T-helper 2 cell treated with Interferon-gamma antibody and Interleukin-4, amounts not matched to agents 100 ng/mL and 5 ng/mL, for 36 hours (primary cell): ENCODE results near the gene REC8. TPM values are rescaled to one million over a fixed set of nuclear protein-coding genes. Genes with fewer than 3 reads are reported as not detected.

Source experiments
- intact Hi-C: fragments of 100-400 bp; cut with micrococcal nuclease; formaldehyde crosslinking; loops from one replicate; pipeline ENCODE4 v1.15.1; 2023
- total RNA-seq: library from RNA; stranded (reverse); gene quantifications from 2 replicates; pipeline ENCODE4 v1.2.3, GENCODE V29; 2022

The REC8 gene
- total RNA-seq, 1 donor from 2014 or later, result 68.7 TPM

DNA sequence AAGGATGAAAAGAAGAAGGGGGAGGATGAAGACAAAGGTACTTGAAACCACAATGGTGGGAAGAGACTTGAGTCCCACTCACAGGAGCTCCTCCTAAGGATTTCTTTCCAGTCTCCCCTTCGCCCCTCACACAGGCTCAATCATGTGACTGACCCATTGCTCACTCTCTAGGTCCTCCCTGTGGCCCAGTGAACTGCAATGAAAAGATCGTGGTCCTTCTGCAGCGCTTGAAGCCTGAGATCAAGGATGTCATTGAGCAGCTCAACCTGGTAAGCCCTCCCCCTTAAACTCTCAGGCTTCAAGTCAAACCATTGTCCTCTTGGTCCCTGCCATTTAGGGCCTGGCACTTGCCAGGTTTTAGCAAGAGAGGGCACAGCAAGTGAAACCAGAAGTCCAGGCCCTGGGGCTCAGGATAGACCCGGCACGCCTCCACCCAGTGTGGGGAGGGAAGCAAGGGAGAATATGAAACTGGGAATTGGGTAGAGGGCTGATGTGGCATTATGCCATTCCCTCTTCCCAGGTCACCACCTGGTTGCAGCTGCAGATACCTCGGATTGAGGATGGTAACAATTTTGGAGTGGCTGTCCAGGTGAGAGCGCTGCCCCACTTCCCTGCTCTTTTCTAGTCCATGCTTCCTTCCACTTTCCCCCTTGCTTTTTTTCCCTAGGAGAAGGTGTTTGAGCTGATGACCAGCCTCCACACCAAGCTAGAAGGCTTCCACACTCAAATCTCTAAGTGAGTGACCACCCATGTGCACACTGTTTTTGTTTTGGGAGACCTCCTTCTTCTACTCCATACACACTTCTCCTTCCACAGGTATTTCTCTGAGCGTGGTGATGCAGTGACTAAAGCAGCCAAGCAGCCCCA lies 34.1 kb upstream of the REC8 start:
- intact Hi-C loops, result no loop called here

- intact Hi-C loops, result no loop called here
Observed at GRCh38 chr14:24138396-24139271, 33.2 kb upstream of the REC8 start.

GRCh38 chr14:24139272-24139934 lies 32.5 kb upstream of the REC8 start:
- intact Hi-C loops, result no loop called here

- intact Hi-C loops, result loop anchor here (1.0 kb wide), 3 partner anchors 20 to 91 kb away; partner anchors contain the start of genes DCAF11, GMPR2, IRF9 and NEDD8
Observed at GRCh38 chr14:24141097-24141880, 30.6 kb upstream of the REC8 start, which contains the start of gene EMC9. EMC9 (minus strand) TSS chr14:24141591; CDS start chr14:24141304, 287 bp downstream.

GRCh38 chr14:24143511-24143910 lies 28.4 kb upstream of the REC8 start:
- intact Hi-C loops, result no loop called here

- intact Hi-C loops, result no loop called here
Observed at GRCh38 chr14:24144451-24144850, 27.4 kb upstream of the REC8 start.

- intact Hi-C loops, result loop anchor here (5.0 kb wide), 2 partner anchors 152 to 678 kb away; partner anchors contain the start of genes DHRS1, NGDN and NOP9
Observed at GRCh38 chr14:24145219-24145618, 26.7 kb upstream of the REC8 start.

DNA sequence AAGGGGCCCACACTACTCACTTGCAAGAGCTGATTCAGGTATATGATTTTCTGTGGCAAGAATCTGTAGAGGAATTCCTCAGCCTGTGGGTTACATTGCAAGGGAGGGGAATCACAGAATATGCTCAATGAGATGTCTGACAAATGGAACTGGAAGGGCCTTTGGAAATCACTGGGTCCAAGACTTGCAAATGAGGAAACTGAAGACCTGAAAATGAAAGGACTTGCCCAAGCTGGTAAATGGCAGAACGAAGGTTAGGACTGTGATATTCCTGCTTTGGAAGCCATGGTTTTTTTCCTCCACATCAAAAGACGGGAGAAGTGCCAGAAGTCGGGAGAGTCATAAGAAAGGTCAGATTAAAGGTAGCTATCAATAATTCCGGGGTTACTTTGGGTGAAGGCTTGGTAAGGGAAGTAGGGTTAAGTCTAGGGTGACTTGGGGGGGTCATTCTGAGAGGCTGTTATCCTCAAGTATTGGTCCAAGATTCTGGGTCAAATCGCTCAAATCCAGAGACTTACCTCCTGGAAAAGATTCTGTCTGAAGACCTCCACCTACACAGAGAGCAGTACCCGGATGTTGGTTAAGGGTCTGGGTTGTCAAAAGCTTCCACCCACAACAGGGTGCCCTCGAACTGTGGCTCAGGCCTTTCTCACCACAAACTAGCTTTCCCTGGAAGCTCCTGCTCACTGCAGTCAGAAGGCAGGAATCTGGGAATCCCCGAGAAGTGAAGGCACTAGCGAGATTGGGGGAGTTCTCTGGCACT lies 26.0 kb upstream of the REC8 start:
- intact Hi-C loops, result loop anchor here (1.0 to 5.0 kb wide), 3 partner anchors 65 to 679 kb away; partner anchors contain the start of genes DHRS1, NGDN and NOP9

- intact Hi-C loops, result loop anchor here (1.0 to 5.0 kb wide), 3 partner anchors 65 to 679 kb away; partner anchors contain the start of genes DHRS1, NGDN and NOP9
Observed at GRCh38 chr14:24146453-24146977, 25.4 kb upstream of the REC8 start, which contains the start of gene PSME2. PSME2 (minus strand) TSS chr14:24146610; CDS start chr14:24146581, 29 bp downstream.

GRCh38 chr14:24146978-24147760 lies 24.7 kb upstream of the REC8 start, which contains the start of gene RNF31:
RNF31 (plus strand) TSS chr14:24147498; CDS start chr14:24147699, 201 bp downstream.
- intact Hi-C loops, result loop anchor here (1.0 to 5.0 kb wide), 9 partner anchors 11 to 680 kb away; partner anchors contain the start of genes CHMP4A, DCAF11, DHRS1 and IPO4

GRCh38 chr14:24147761-24148428 lies 24.0 kb upstream of the REC8 start:
- intact Hi-C loops, result loop anchor here (1.0 to 5.0 kb wide), 8 partner anchors 12 to 681 kb away; partner anchors contain the start of genes CHMP4A, DCAF11, DHRS1 and IPO4

- intact Hi-C loops, result loop anchor here (5.0 kb wide), 2 partner anchors 148 to 682 kb away; partner anchors contain the start of genes DHRS1, NGDN and NOP9
Observed at GRCh38 chr14:24149302-24149969, 22.4 kb upstream of the REC8 start.

GRCh38 chr14:24150061-24150460 lies 21.8 kb upstream of the REC8 start:
- intact Hi-C loops, result no loop called here

GRCh38 chr14:24150567-24150966 lies 21.3 kb upstream of the REC8 start:
- intact Hi-C loops, result no loop called here

DNA sequence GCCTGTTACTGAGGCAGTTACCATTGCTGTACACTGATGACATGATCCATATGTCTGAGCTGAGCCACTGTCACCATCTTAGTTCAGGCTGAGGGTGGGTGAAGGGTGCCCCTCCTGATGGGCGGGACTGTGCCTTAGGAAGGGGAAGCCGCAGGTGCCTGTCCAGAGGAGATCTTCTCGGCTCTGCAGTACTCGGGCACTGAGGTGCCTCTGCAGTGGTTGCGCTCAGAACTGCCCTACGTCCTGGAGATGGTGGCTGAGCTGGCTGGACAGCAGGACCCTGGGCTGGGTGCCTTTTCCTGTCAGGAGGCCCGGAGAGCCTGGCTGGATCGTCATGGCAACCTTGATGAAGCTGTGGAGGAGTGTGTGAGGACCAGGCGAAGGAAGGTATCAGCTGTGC lies 20.9 kb upstream of the REC8 start:
- intact Hi-C loops, result no loop called here

DNA sequence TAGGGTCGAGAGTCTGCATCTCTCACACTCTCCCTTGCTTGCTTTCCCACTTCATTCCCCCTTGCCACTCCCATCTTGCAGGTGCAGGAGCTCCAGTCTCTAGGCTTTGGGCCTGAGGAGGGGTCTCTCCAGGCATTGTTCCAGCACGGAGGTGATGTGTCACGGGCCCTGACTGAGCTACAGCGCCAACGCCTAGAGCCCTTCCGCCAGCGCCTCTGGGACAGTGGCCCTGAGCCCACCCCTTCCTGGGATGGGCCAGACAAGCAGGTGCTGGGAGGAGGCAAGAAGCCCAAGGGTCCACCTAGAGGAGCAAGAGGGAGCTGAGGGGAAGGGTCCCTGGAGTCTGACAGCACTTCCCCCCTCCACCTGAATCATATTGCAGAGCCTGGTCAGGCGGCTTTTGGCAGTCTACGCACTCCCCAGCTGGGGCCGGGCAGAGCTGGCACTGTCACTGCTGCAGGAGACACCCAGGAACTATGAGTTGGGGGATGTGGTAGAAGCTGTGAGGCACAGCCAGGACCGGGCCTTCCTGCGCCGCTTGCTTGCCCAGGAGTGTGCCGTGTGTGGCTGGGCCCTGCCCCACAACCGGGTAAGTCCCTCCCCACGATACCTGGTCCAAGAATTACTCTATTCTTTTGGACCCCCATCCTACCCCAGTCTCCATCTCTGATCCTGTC lies 20.3 kb upstream of the REC8 start:
- intact Hi-C loops, result no loop called here
